Sigmoid colon (tissue), 7 donors: Measurements from ENCODE around the gene OTOGL. TPM values are rescaled to one million over a fixed set of nuclear protein-coding genes. Genes with fewer than 3 reads are reported as not detected.

Source experiments
- DNase-seq: peaks from one replicate; pipeline ENCODE4 v3.0.0-alpha.2; 2019
- H3K27ac ChIP-seq, 4 donors: fragments of 200-600 bp; sonication (generic); one replicate each; pipeline ENCODE4 v1.5.1; 2016 to 2019; ENCODE audit warnings: mild to moderate bottlenecking in 1 of 4
- H3K27me3 ChIP-seq, 3 donors: fragments of 200-600 bp; sonication (generic); one replicate each; pipeline ENCODE4 v1.5.1; 2019; ENCODE audit warnings: mild to moderate bottlenecking in 1 of 3
- H3K36me3 ChIP-seq, 4 donors: fragments of 200-600 bp; sonication (generic); one replicate each; pipeline ENCODE4 v1.5.1; 2016 to 2019
- H3K4me1 ChIP-seq, 4 donors: fragments of 200-600 bp; sonication (generic); one replicate each; pipeline ENCODE4 v1.5.1; 2017 to 2019
- H3K4me3 ChIP-seq, 4 donors: fragments of 200-600 bp; sonication (generic); one replicate each; pipeline ENCODE4 v1.5.1; 2017 to 2019; ENCODE audit warnings: mild to moderate bottlenecking in 2 of 4, moderate library complexity in 1 of 4
- H3K9me3 ChIP-seq, 4 donors: fragments of 200-600 bp in 3 of 4; sonication (generic) in 3 of 4; one replicate each; pipeline versions ENCODE4 v1.5.1 to v1.6.1; 2013 to 2019
- EP300 ChIP-seq, 4 donors: sonication (generic); formaldehyde crosslinking; IDR thresholded peaks; one replicate each; pipeline ENCODE4 v1.6.1; 2017; ENCODE audit warnings: antibody characterized with exemption in 4 of 4
- POLR2A ChIP-seq, 2 donors: fragments of 450-650 bp; IDR thresholded peaks; one replicate each; pipeline ENCODE4 v1.6.1; 2016; ENCODE audit warnings: antibody characterized with exemption in 2 of 2, mild to moderate bottlenecking in 2 of 2, moderate library complexity in 2 of 2
- POLR2AphosphoS5 ChIP-seq, 4 donors: sonication (generic); formaldehyde crosslinking; IDR thresholded peaks; one replicate each; pipeline ENCODE4 v1.6.1; 2017; ENCODE audit warnings: antibody characterized with exemption in 4 of 4
- WGBS, 2 donors: extraction: QIAGEN DNeasy Blood & Tissue Kit; methylation state at CpG; one replicate each; pipeline ENCODE4 v1.1.7; 2013; 5-methylcytosine and 5-hydroxymethylcytosine counted together
- intact Hi-C: fragments of 100-400 bp; cut with DNase I; formaldehyde crosslinking; loops from one replicate; pipeline ENCODE4 v1.15.1; 2023
- polyA plus RNA-seq, 3 donors: library from polyadenylated mRNA; stranded (reverse); fragments of 200-250 nt; gene quantifications; one replicate each; pipeline ENCODE4 v1.2.3, GENCODE V29; 2013
- total RNA-seq, 4 donors: library from RNA; depleted of rRNA; stranded (reverse); fragments of >200 nt; gene quantifications; one replicate each; pipeline ENCODE4 v1.1.0, GENCODE V29; 2016
- TF ChIP-seq, protein P1 (sequence below), 4 experiments: fragments of 450-650 bp in 3 of 4; fragments of 200-600 bp in 1 of 4; IDR thresholded peaks; one replicate each; pipeline ENCODE4 v1.5.1; 2016 to 2019; ENCODE audit warnings: antibody characterized with exemption in 4 of 4, mild to moderate bottlenecking in 3 of 4, moderate library complexity in 2 of 4
- donor health status: healthy with polysubstance abuse.
- donor health status: Bipolar disorder and iron deficiency.
- donor health status: healthy.

The OTOGL gene
- total and polyA plus RNA-seq, 7 donors, result 0.07 to 4.7 (median 0.81) TPM; not detected in 2

DNA sequence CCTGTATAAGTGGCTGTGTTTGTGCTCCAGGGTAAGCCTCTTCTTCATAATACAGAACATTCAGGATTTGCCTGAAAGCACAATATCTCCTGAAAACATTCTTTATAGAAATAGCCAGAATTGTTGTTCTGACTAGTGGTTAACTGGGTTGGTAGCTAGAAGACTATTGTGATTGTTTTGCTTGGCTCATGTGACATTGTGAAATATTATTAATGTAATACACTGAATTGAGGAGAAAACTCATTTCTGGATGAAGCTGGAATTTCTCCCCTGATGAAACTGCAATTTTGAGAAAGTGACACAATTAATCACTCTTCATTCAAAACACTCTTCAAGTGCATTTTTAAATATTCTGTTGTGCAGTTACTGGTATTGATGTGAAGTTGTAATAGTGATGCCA is 172.4 kb downstream of the OTOGL start:
- Histone ChIP-seq H3K4me1 (peaks cover 0 to 9% (median 7%) of the 10 kb centered on the region in 4 donors), H3K27ac (no peak overlapping the region), H3K4me3 (no peak overlapping the region), H3K27me3 (no peaks in the 10 kb centered on the region), H3K36me3 (no peaks in the 10 kb centered on the region), H3K9me3 (no peaks in the 10 kb centered on the region)
- DNase-seq, result no peak
- TF ChIP-seq, protein P1, sequence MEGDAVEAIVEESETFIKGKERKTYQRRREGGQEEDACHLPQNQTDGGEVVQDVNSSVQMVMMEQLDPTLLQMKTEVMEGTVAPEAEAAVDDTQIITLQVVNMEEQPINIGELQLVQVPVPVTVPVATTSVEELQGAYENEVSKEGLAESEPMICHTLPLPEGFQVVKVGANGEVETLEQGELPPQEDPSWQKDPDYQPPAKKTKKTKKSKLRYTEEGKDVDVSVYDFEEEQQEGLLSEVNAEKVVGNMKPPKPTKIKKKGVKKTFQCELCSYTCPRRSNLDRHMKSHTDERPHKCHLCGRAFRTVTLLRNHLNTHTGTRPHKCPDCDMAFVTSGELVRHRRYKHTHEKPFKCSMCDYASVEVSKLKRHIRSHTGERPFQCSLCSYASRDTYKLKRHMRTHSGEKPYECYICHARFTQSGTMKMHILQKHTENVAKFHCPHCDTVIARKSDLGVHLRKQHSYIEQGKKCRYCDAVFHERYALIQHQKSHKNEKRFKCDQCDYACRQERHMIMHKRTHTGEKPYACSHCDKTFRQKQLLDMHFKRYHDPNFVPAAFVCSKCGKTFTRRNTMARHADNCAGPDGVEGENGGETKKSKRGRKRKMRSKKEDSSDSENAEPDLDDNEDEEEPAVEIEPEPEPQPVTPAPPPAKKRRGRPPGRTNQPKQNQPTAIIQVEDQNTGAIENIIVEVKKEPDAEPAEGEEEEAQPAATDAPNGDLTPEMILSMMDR (IDR thresholded peaks at IDR 0.05), result no peak
- no peak for TF ChIP-seq POLR2A (IDR thresholded peaks at IDR 0.05)
- no peak for TF ChIP-seq POLR2AphosphoS5 (IDR thresholded peaks at IDR 0.05)
- no peak for TF ChIP-seq EP300 (IDR thresholded peaks at IDR 0.05)
- intact Hi-C loops, result loop anchor here (5.0 kb wide), 1 partner anchor 719 kb away; no protein-coding TSS in a partner anchor

DNA sequence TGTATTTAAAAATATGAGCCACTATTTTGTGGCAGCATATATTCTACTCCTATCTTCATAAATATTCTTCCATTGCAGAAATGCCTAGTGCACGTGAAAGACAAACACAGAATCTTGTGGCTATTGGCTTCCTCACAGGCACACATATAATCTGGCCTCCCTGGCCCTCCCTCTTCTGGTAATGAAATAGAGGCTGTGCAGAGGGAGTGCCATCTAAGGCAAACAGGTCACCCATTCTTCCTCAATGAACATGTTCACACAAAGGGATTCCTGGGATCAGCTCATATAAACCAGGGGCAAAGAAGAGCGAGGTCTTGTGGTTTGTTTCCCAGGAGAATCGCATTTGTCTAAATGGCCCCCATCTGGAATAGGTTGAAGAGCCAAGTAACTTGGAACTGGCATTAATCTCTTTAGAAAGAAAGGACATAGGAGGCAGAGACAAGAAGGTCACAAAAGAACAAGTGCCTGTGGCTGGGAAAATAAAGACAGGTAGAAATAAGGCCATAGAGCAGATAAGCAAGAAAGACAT is 173.1 kb downstream of the OTOGL start:
- H3K4me1 ChIP-seq, result peaks cover 0 to 9% (median 7%) of the 10 kb centered on the region in 4 donors
- WGBS, 2 donors, result 64 to 78% methylated on average over 3 of the region's 3 CpGs
- H3K36me3 ChIP-seq, result no peaks in the 10 kb centered on the region
- H3K4me3 ChIP-seq, result no peak overlapping the region
- intact Hi-C loops, result loop anchor here (5.0 kb wide), 1 partner anchor 720 kb away; no protein-coding TSS in a partner anchor
- no peak for TF ChIP-seq POLR2A (IDR thresholded peaks at IDR 0.05)
- no peak for TF ChIP-seq POLR2AphosphoS5 (IDR thresholded peaks at IDR 0.05)
- no peak for TF ChIP-seq EP300 (IDR thresholded peaks at IDR 0.05)
- TF ChIP-seq, protein P1 (IDR thresholded peaks at IDR 0.05), result no peak
- no peak overlapping the region for H3K27ac ChIP-seq
- no peak for DNase-seq
- H3K27me3 ChIP-seq, result no peaks in the 10 kb centered on the region
- no peaks in the 10 kb centered on the region for H3K9me3 ChIP-seq

DNA sequence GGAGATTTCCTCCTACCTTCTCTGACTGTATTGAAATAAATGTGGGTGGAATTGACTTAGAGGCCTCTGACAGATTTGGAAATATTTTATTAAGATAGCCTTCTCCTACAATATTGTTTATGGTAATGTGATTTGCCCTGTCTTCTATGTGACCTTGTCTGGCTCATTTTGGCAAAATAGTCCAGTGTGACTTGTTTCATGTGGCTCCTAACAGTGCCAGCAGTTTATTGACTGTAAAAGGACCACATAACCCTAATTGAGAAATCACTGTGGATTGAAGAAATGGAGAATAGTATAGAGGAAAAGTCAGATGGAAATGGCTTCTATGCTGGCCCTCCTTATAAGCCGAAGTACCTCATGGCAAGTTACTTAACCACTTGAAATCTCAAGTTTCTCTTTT is 173.8 kb downstream of the OTOGL start:
- no peak for TF ChIP-seq POLR2AphosphoS5 (IDR thresholded peaks at IDR 0.05)
- TF ChIP-seq POLR2A (IDR thresholded peaks at IDR 0.05), result no peak
- TF ChIP-seq EP300 (IDR thresholded peaks at IDR 0.05), result no peak
- TF ChIP-seq, protein P1 (IDR thresholded peaks at IDR 0.05), result no peak
- intact Hi-C loops, result loop anchor here (5.0 kb wide), 1 partner anchor 721 kb away; no protein-coding TSS in a partner anchor
- no peaks in the 10 kb centered on the region for H3K9me3 ChIP-seq
- no peak for DNase-seq
- 90 to 91% methylated on average over 1 of the region's 1 CpG for WGBS, 2 donors
- peaks cover 0 to 9% (median 7%) of the 10 kb centered on the region in 4 donors for H3K4me1 ChIP-seq
- no peak overlapping the region for H3K27ac ChIP-seq
- no peaks in the 10 kb centered on the region for H3K27me3 ChIP-seq
- no peak overlapping the region for H3K4me3 ChIP-seq
- no peaks in the 10 kb centered on the region for H3K36me3 ChIP-seq

DNA sequence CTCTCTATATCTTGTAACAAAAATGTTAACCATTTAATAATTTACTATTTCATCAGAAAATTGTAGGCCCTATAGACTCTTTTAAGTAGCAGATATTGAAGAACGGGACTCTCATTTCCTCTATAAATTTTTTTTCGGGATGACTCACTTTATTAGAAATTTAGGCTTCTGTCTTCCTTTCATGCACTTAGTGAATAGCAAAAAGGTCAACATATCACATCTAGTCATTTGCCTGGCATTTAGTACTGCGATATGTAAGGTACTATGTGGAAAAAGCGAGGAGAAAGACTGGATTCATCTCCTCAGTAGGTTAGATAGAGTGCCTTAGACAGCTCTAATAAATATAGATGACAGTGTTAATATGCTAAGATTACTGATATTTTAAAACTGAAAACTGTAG is 178.4 kb downstream of the OTOGL start:
- no peaks in the 10 kb centered on the region for H3K36me3 ChIP-seq
- intact Hi-C loops, result no loop called here
- 88% methylated on average over 4 of the region's 4 CpGs for WGBS, 2 donors
- DNase-seq, result no peak
- no peak overlapping the region for H3K27ac ChIP-seq
- H3K4me1 ChIP-seq, result no peaks in the 10 kb centered on the region
- H3K4me3 ChIP-seq, result no peak overlapping the region
- peaks cover 0 to 4% (median 0%) of the 10 kb centered on the region in 4 donors for H3K9me3 ChIP-seq
- TF ChIP-seq, protein P1 (IDR thresholded peaks at IDR 0.05), result no peak
- TF ChIP-seq POLR2A (IDR thresholded peaks at IDR 0.05) (no peak), POLR2AphosphoS5 (IDR thresholded peaks at IDR 0.05) (no peak), EP300 (IDR thresholded peaks at IDR 0.05) (no peak)
- no peaks in the 10 kb centered on the region for H3K27me3 ChIP-seq

DNA sequence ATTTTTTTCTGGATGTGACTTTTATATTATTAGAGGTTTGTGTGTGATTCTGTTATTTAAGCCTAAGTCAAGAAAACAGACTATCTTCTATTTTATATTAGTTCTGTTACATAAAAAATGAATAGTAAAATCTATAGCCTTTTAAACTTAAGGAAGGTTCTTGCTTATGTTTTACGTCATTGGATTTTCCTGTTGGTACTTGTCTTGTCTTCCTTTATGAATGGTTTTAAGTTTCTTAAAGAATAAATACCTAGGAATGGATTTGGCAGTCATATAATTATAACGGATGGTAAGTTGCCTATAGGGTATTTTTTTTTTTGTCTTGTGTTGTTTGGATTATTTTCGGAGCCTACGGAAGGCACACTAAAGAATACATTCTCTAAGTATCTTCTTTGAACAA is 182.9 kb downstream of the OTOGL start:
- Histone ChIP-seq H3K4me1 (no peaks in the 10 kb centered on the region), H3K4me3 (no peak overlapping the region), H3K27ac (no peak overlapping the region), H3K9me3 (peaks cover 0 to 4% (median 0%) of the 10 kb centered on the region in 4 donors), H3K36me3 (no peaks in the 10 kb centered on the region), H3K27me3 (no peaks in the 10 kb centered on the region)
- intact Hi-C loops, result no loop called here
- no peak for DNase-seq
- 64 to 71% methylated on average over 4 of the region's 4 CpGs for WGBS, 2 donors
- no peak for TF ChIP-seq POLR2AphosphoS5 (IDR thresholded peaks at IDR 0.05)
- no peak for TF ChIP-seq POLR2A (IDR thresholded peaks at IDR 0.05)
- no peak for TF ChIP-seq EP300 (IDR thresholded peaks at IDR 0.05)
- TF ChIP-seq, protein P1 (IDR thresholded peaks at IDR 0.05), result no peak
